ENCODE results near the gene TFF2. TPM values are rescaled to one million over a fixed set of nuclear protein-coding genes. Genes with fewer than 3 reads are reported as not detected.

TFF2 gene
- total RNA-seq, 6 experiments from 2014 or later = not detected

DNA sequence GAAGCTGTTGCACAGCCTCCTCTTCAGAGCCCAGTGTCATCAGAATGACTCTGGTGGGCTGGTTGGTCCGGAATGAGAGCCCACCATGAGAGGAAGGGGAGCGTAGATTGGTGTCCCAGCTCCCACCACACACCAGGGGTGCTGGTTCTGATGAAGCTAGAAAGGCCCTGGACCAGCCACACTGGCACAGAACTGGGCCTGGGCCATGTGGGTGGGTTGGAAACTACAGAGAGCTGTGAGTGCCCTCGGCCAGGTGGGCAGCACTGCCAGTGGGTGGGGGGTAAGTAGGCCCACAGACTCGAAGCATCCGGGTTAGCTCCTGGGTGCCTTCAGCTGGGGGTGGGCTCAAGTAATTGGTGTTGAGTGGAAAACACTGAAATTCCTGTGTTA lies 27.2 kb upstream of the TFF2 start:
- TF ChIP-seq, protein P1, sequence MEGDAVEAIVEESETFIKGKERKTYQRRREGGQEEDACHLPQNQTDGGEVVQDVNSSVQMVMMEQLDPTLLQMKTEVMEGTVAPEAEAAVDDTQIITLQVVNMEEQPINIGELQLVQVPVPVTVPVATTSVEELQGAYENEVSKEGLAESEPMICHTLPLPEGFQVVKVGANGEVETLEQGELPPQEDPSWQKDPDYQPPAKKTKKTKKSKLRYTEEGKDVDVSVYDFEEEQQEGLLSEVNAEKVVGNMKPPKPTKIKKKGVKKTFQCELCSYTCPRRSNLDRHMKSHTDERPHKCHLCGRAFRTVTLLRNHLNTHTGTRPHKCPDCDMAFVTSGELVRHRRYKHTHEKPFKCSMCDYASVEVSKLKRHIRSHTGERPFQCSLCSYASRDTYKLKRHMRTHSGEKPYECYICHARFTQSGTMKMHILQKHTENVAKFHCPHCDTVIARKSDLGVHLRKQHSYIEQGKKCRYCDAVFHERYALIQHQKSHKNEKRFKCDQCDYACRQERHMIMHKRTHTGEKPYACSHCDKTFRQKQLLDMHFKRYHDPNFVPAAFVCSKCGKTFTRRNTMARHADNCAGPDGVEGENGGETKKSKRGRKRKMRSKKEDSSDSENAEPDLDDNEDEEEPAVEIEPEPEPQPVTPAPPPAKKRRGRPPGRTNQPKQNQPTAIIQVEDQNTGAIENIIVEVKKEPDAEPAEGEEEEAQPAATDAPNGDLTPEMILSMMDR (IDR thresholded peaks at IDR 0.05) = no peak
- H3K27ac Mint-ChIP-seq = no peak overlapping the region
- H3K4me1 Mint-ChIP-seq (ENCODE audit: low read depth) = no peaks in the 10 kb centered on the region
- H3K4me3 Mint-ChIP-seq = no peak overlapping the region
- H3K36me3 Mint-ChIP-seq (ENCODE audit: low read depth) = peaks cover 8% of the 10 kb centered on the region; the same call in 1 of the 2 replicates
- peaks cover 60% of the 10 kb centered on the region for H3K9me3 Mint-ChIP-seq
- no peak for DNase-seq
- no peaks in the 10 kb centered on the region for H3K27me3 Mint-ChIP-seq (ENCODE audit: insufficient read depth)

DNA sequence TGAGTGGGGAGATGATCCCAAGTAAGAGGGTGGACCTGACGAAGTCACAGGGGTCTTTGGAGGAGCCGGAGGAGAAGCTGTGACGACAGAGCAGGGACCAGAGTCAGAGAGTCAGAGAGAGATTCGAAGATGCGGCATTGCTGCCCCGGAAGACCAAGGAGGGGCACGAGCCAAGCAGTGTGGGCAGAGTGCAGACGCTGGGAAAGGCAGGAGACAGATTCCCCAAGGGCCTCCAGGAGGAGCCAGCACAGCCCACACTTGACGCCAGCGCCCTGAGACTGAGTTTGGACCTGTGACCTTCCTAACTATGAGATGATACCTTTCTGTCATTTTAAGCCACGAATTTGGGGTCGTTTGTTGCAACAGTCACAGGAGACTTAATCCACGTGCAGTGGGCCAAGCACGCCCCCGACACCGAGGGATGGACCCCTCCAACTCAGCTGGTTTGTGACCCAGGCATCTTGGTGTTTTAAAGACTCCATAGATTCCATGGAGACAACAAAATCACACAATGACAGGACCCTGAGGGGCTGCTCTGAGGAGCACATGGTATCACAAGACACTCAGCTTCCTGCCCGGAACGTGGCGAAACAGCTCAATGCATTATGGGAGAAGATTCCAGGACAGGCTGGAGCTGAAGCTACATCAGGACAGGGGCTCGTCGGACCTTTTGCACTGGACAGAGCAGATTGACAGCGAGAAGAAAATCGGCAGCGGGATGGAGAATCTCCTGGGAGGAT lies 26.6 kb upstream of the TFF2 start:
- Mint-ChIP-seq H3K4me3 (no peak overlapping the region), H3K36me3 (ENCODE audit: low read depth) (peaks cover 8% of the 10 kb centered on the region; the same call in 1 of the 2 replicates), H3K27ac (no peak overlapping the region), H3K27me3 (ENCODE audit: insufficient read depth) (no peaks in the 10 kb centered on the region), H3K4me1 (ENCODE audit: low read depth) (no peaks in the 10 kb centered on the region), H3K9me3 (peaks cover 60% of the 10 kb centered on the region)
- TF ChIP-seq, protein P1 (IDR thresholded peaks at IDR 0.05) = no peak
- DNase-seq = no peak

DNA sequence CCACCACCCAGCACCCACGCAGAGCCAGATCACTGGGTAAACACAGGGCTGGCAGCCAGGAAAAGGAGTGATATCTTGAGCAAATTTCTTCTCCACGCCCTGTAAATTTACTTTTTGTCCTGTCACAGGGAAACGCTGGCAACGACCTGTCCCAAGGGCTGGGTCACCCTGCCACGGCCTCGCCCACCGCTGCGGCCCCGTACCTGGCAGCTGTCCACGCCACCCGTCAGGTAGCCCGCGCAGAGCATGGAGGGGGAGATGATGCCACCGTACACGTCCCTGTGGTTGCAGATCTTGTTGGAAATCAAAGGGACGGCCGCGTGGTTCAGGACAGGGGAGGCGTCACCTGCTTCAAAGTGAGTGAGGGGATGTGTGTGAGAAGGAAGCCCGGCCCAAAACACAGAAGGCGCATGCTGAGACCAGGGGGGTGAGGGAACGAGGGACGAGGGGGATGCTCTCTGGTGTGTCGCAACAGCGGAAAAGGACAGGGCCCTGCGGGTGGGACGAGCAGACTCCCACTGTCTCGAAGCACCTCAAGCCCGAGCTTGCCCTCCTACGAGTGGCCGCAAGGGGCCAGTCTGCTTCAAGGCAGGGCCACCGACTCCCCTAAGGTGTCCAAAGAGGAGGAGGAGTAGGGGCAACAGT lies 25.7 kb upstream of the TFF2 start:
- no peak for DNase-seq
- H3K36me3 Mint-ChIP-seq (ENCODE audit: low read depth) = peaks cover 12% of the 10 kb centered on the region; the same call in 1 of the 2 replicates
- no peak overlapping the region for H3K4me3 Mint-ChIP-seq
- peaks cover 60% of the 10 kb centered on the region for H3K9me3 Mint-ChIP-seq
- TF ChIP-seq, protein P1 (IDR thresholded peaks at IDR 0.05) = no peak
- H3K4me1 Mint-ChIP-seq (ENCODE audit: low read depth) = no peaks in the 10 kb centered on the region
- H3K27me3 Mint-ChIP-seq (ENCODE audit: insufficient read depth) = no peaks in the 10 kb centered on the region
- no peak overlapping the region for H3K27ac Mint-ChIP-seq

DNA sequence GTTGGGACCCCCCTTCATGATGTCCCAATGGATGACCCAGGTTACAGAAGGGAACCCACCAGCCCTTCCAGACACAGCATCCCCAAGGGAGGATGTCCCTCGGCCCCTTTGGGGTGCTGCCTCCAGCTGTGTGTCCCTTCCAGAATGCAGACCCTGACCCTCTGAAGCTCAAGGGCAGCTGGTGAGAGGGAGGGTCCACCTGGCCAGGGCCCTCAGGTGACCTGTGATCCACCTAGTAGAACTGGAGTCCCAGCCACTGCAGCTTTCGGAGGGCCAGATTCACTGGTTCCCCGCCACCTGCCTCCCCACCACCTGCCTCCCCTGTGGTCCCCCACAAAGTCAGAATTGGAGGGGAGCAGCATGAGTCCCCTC lies 25.2 kb upstream of the TFF2 start:
- Mint-ChIP-seq H3K4me3 (no peak overlapping the region), H3K27ac (no peak overlapping the region), H3K27me3 (ENCODE audit: insufficient read depth) (no peaks in the 10 kb centered on the region), H3K9me3 (peaks cover 64% of the 10 kb centered on the region), H3K36me3 (ENCODE audit: low read depth) (peaks cover 17% of the 10 kb centered on the region), H3K4me1 (ENCODE audit: low read depth) (no peaks in the 10 kb centered on the region)
- TF ChIP-seq, protein P1 (IDR thresholded peaks at IDR 0.05) = no peak
- DNase-seq = no peak

DNA sequence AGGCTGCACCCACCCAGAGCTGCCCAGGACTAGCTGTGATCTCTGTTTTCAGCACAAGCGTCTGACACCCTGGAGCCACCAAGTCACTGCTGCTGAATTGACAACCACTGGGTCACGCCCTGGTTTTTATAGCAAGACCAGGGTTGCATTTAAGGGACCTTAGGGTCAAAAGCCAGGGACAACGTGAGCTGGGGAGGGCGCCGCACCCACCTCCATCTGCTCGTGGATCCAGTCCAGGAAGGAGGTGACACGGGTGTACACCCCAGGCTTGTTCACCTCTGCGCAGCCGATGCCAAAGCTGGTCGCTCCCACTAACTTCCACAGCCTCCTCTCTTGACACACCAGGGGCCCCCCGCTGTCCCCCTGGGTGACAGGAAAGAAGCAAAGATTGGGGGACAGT lies 24.7 kb upstream of the TFF2 start:
- Mint-ChIP-seq H3K9me3 (peaks cover 66% of the 10 kb centered on the region), H3K27ac (no peak overlapping the region)
- DNase-seq = no peak

More for the DNA sequence above, 24.7 kb upstream of the TFF2 start:
- H3K4me1 Mint-ChIP-seq (ENCODE audit: low read depth) = no peaks in the 10 kb centered on the region
- TF ChIP-seq, protein P1 (IDR thresholded peaks at IDR 0.05) = no peak
- no peaks in the 10 kb centered on the region for H3K27me3 Mint-ChIP-seq (ENCODE audit: insufficient read depth)
- peaks cover 21% of the 10 kb centered on the region for H3K36me3 Mint-ChIP-seq (ENCODE audit: low read depth)
- H3K4me3 Mint-ChIP-seq = no peak overlapping the region

All from HFFc6 (cell line).